ENCODE results near the gene BCAT1.
"Not testable (repeated sequence)": the region's sequence is repeated elsewhere in the genome, so short reads cannot be mapped to it uniquely, and the experiment has no call there.

The BCAT1 gene

DNA sequence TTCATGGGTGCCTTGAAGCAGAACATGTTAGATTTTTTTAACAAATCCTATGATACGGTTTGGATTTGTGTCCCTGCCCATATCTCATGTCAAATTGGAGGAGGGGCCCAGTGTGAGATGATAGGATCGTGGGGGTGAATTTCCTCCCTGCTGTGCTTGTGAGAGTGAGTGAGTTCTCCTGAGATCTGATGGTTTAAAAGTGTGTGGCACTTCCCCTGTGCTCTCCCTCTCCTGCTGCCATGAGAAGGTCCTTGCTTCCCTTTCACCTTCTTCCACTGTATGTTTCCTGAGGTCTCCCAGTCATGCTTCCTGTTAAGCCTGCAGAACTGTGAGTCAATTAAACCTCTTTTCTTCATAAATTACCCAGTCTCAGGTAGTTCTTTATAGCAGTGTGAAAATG, 97.0 kb downstream of the BCAT1 start:
- FAIRE-seq, result not testable (repeated sequence)

DNA sequence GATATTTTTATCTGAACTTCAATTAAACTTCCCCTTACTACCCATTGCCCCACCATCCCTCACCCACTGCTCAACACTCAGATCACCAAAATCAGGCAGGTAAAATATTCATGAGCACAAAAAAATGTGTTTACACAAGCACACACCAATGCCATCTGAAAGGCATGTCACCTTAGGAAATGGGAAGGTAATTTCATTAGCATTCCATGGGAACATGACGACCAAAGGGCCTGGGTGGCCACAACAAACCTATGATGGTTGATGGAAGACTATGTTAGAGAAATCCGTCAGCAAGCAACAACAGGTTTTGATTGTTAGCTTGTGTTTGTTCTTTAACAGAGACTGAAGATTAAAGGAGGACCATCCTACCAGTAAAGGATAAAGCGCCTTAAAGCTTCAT, 97.6 kb downstream of the BCAT1 start:
- no peak for FAIRE-seq

DNA sequence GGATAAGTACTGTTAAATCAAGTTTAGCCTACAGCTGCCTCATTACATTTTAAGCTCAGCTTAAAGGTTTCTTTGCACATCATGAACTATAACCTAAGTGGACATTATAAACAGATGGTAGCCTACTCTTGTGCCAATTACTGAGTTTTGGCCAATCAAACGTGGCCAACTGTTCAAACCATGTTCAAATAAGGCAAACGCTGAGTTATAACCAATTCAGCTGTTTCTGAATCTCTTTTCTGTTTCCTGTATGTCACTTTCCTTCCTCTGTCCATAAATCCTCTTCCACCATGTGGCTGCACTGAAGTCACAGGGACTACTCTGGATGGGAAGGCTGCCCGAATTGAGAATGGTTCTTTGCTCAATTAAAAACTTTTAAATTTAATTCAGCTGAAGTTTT, 98.4 kb downstream of the BCAT1 start:
- no peak for FAIRE-seq

DNA sequence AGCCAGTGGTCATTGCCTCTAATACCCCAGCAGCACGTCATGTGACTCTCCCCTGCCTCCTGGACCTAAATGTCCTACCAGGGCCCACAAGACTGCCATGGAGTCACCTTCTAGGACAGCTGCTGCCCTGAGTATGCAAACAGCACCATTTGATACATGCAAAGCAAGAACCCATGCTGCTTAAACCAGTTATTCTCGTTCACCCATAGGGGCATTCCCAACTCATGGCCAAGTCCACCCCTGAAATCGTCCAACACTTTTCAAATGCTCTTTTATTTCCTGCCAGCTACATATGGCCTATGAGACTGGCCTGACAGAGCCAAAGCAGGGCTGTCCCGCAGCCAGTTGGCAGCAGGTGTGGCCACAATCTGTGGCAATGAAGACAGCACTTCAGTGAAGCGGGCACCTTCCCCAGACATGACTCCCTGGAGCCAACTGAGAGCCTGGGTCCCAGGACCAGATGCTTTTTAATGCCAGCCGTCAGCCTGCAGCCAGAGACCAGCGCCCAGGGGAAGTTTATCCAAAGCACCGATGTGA, 99.9 kb downstream of the BCAT1 start:
- FAIRE-seq, result no peak

- no peak for FAIRE-seq
Measured at GRCh38 chr12:24846689-24847088, 102.2 kb downstream of the BCAT1 start.

DNA sequence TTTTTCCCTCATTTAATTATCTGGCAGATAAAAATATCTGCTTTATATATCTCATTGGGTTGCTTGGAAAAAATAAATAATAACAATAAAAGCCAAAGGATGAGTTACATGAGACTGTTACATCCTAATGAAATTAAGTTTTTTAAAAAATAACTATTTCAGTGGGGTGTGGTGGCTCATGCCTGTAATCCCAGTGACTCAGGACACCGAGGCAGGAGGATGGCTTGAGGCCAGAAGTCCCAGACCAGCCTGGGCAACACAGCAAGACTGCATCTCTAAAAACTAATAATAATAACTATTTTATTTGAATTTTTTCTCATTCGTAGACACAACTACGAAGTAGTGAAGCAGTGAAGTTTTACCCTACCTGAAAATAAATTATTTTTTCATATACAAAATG, 103.3 kb downstream of the BCAT1 start:
- no peak for FAIRE-seq

DNA sequence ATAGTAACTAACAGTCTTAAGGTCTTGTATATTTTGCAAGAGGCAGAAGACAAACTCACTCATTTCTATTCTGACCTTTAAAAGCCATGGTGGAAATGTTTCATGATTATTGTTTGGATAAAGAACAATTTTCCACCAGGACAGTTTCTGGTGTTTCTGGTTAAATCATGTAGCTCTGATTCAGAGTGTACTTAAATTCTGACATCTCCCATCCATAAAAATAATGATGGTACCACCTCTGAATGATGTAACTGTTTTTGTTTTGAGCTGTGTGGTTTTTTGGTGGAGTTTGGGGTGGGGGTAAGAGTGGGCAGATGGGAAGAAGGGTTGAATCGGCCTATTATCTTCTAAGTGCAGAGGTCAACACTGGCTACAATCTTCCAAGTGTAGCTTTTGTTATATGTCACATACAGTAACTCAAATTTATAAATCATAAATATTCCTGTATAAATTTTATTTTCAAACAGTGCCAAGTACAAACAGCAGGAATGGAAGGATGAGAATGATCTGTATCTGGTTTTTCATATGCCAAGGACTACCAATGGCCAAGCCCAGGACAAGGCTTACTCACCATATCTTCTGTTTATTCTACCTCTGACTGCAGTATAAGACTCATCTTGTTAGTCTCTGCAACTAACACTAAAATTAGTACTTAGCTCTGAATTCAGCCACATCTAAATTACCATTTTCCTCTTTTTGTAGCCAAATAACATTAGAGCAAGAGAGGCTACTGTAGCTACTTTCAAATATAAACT, 108.7 kb downstream of the BCAT1 start:
- FAIRE-seq, result no peak

GRCh38 chr12:24839268-24839791, 109.6 kb downstream of the BCAT1 start:
- no peak for FAIRE-seq

GRCh38 chr12:24838531-24838950, 110.4 kb downstream of the BCAT1 start:
- FAIRE-seq, result no peak

DNA sequence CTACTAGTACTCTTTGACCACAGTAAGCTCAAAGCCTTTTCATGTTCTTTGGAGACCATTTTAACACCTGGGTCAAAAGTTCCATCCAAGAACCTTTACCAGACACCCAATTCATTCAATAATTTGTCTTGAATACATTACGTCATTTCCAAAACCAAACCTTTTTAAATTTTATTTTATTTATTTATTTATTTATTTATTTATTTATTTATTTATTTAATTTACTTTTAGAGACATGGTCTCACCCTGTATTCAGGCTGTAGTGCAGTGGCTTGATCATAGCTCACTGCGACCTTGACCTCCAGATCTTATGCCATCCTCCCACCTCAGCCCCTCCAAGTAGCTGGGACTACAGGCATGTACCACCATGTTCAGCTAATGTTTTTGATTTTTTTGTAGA, 113.5 kb downstream of the BCAT1 start:
- no peak for FAIRE-seq

DNA sequence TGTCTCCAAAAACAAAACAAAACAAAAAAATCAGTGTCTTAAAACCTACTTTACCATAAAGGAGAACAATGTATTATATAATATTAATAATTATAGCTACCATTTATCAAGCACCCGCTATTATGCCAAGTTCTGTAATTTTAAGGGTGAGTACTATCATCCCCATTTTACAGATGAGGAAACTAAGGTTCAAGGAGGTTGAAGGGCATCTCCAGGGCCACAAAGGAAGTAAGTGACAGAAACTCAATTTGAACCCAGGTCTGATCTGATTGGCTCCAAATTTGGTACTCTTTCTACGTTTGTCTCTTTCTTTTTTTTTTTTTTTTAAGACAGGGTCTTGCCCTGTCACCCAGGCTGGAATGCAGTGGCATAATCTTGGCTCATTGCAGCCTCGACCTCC, 115.4 kb downstream of the BCAT1 start:
- FAIRE-seq, result no peak

GRCh38 chr12:24823808-24824515, 124.9 kb downstream of the BCAT1 start:
- FAIRE-seq, result no peak

DNA sequence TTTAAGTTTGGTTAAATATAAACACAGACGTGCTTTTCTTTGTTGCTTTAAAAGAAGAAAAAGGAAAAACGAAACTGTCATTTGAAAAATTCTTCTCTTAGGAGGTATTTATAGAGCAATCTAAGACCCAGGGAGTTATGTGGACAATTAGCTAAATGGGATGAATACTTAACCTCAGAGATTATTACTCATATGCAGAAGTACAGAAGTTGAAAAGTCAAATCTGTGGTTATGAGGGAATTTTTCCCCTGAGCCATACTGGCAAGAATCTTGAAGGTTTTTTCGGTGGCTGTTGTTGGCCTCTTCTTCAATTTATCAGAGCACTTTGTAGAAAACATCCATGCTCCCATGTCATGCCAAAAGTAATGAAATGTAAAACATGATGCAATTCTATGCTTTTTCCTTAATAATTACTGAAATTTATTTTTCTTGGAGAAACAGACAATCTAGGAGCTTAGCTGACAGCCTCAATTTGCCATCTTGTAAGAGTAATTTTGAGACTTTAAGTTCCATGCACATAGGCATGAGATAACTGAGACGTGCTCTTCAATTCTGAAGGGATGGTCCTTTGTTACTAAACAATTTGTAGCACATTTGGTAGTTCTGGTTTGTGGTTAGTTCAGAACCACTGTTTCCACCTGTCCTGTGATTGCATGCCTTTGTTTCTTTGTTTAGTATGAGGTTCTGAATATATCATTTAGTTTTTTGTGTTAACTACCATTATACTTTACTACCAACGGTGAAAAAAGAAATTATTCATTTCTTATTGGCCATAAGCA, 126.6 kb downstream of the BCAT1 start:
- no peak for FAIRE-seq

DNA sequence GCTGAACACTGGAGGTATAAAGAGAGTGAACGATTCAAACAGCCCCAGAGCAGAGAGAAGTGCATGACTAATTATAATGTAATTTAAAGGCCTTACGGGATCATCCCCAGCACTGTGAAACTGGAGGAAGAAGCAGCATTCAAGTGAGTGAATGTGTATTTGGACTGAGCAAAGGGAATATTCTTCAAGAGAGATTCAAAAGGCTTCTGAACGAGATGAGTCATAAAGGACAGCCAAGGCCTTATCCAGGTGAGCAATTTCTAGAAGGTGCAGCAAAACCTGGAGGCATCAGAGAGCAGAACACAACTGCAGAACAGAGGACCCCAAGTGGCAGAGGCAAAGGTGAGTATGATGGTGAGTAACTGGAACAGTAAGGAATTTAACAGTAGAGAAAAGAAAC, 127.2 kb downstream of the BCAT1 start:
- no peak for FAIRE-seq

DNA sequence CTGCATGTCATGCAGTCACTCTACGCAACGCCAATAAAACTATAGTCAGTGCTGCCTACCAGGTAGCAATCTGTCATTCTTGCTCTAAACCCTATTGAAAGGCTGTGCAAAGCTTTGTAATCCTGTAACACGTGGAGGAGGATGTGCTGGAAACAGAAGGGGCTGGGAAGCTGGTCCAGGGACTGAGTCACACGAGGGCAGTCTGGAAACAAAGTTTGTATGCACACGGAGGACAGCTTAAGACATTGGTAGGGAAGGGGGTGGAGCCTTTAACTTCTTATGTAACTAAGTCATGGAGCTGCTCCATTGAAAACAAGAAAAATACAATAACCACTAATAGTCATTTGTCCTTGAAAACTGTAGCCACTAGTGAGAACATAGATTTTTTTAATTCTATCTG, 128.0 kb downstream of the BCAT1 start:
- FAIRE-seq, result no peak

GRCh38 chr12:24818351-24818750, 130.6 kb downstream of the BCAT1 start:
- FAIRE-seq, result no peak

- FAIRE-seq, result no peak
Measured at GRCh38 chr12:24815114-24815423, 133.8 kb downstream of the BCAT1 start.

- FAIRE-seq, result no peak
Measured at GRCh38 chr12:24814379-24815113, 134.4 kb downstream of the BCAT1 start.

DNA sequence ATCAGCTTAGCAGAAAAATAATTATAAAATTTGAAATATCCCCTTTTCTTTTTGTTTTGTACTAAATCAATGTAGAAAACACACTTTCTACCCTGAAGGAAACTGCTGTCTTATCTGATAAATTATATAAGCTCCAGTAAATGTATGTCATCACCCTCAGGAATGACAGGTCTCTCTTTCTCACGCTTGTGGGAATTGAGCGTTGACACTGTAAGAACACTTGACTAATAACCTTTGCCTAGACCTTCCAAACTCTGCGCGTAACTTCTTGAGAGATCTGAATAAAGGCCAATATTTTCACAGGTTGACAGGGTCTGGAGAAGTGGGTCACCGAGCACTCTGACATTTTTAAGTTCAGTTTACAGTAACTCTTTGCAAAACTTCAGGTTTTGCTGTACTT, 138.5 kb downstream of the BCAT1 start:
- FAIRE-seq, result no peak

DNA sequence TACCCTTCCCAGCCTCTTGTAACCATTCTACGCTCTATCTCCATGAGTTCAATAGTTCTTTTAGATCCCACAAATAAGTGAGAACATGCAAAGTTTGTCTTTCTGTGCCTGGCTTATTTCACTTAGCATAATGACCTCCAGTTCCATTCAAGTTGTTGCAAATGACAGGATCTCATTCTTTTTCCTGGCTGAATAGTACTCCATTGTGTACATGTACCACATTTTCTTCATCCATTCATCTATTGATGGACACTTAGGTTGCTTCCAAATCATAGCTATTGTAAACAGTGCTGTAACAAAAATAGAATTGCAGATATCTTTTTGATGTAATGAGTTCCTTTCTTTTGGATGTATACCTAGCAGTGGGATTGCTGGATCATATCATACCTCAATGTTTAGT, 139.6 kb downstream of the BCAT1 start:
- not testable (repeated sequence) for FAIRE-seq

GRCh38 chr12:24808651-24809050, 140.2 kb downstream of the BCAT1 start:
- no peak for FAIRE-seq

- no peak for FAIRE-seq
Measured at GRCh38 chr12:24806386-24806785, 142.5 kb downstream of the BCAT1 start.

Data from colon (tissue), 2 donors.